Neuronal stem cell (in vitro differentiated cells): Measurements from ENCODE around the gene PNP.
"Not testable (repeated sequence)": the region's sequence is repeated elsewhere in the genome, so short reads cannot be mapped to it uniquely, and the experiment has no call there.

ENCODE experiments used
- DNase-seq: peaks from one replicate; pipeline ENCODE4 v3.0.0-alpha.2; 2013; ENCODE audit warnings: low spot score
- H2AFZ ChIP-seq: one replicate; pipeline ENCODE4 v1.6.1; 2013; ENCODE audit warnings: mild to moderate bottlenecking, low read length, inconsistent platforms
- H2AK5ac ChIP-seq: 2 replicates; pipeline ENCODE4 v1.6.1; 2013; ENCODE audit warnings: low read depth, mild to moderate bottlenecking, inconsistent platforms, low read length, moderate library complexity, mixed read lengths
- H2BK120ac ChIP-seq: 2 replicates; pipeline ENCODE4 v1.6.1; 2013; ENCODE audit warnings: low read depth, mild to moderate bottlenecking, inconsistent platforms, low read length, moderate library complexity, mixed read lengths
- H2BK12ac ChIP-seq: one replicate; pipeline ENCODE4 v1.6.1; 2013; ENCODE audit warnings: low read length, inconsistent platforms
- H2BK15ac ChIP-seq: 2 replicates; pipeline ENCODE4 v1.6.1; 2013; ENCODE audit warnings: mild to moderate bottlenecking, low read length, inconsistent platforms, mixed read lengths
- H2BK5ac ChIP-seq: one replicate; pipeline ENCODE4 v1.6.1; 2013; ENCODE audit warnings: inconsistent platforms, mild to moderate bottlenecking, low read length, moderate library complexity
- H3K14ac ChIP-seq: one replicate; pipeline ENCODE4 v1.6.1; 2013; ENCODE audit warnings: low read length, inconsistent platforms
- H3K18ac ChIP-seq: 2 replicates; pipeline ENCODE4 v1.6.1; 2013; ENCODE audit warnings: low read length, inconsistent platforms
- H3K23ac ChIP-seq: 2 replicates; pipeline ENCODE4 v1.6.1; 2013; ENCODE audit warnings: low read depth, mild to moderate bottlenecking, mixed read lengths, low read length, inconsistent platforms; ENCODE audit not compliant: poor library complexity
- H3K27ac ChIP-seq: replicated peaks from 3 replicates; pipeline ENCODE4 v1.5.1; 2013; ENCODE audit warnings: low read length, inconsistent platforms
- H3K27me3 ChIP-seq, 3 experiments: 2 replicates each; pipeline ENCODE4 v1.6.1; 2013; ENCODE audit warnings: low read length in 3 of 3, mild to moderate bottlenecking in 2 of 3, inconsistent platforms in 1 of 3, low read depth in 1 of 3, mixed read lengths in 1 of 3, moderate library complexity in 1 of 3; ENCODE audit not compliant: control insufficient read depth in 3 of 3, insufficient read depth in 3 of 3
- H3K36me3 ChIP-seq, 2 donors: replicated peaks in 1 of 2; 2 replicates each; pipeline ENCODE4 v1.6.1; 2013; ENCODE audit warnings: low read length in 2 of 2; ENCODE audit not compliant: control insufficient read depth in 2 of 2, insufficient read depth in 2 of 2
- H3K4ac ChIP-seq: 2 replicates; pipeline ENCODE4 v1.6.1; 2013; ENCODE audit warnings: inconsistent platforms, mild to moderate bottlenecking, low read length, moderate library complexity
- H3K4me1 ChIP-seq, 2 donors: 1 replicate in 1 of 2; 2 replicates in 1 of 2; pipeline ENCODE4 v1.6.1; 2013; ENCODE audit warnings: low read length in 2 of 2, low read depth in 1 of 2; ENCODE audit not compliant: control insufficient read depth in 2 of 2, insufficient read depth in 1 of 2
- H3K4me2 ChIP-seq: one replicate; pipeline ENCODE4 v1.6.1; 2013; ENCODE audit warnings: mild to moderate bottlenecking, low read length, inconsistent platforms; ENCODE audit not compliant: insufficient read depth, poor library complexity, severe bottlenecking
- H3K4me3 ChIP-seq, 2 donors: 2 replicates each; pipeline ENCODE4 v1.5.1; 2013; ENCODE audit warnings: low read length in 2 of 2, mild to moderate bottlenecking in 2 of 2, inconsistent platforms in 1 of 2, moderate library complexity in 1 of 2
- H3K79me1 ChIP-seq: one replicate; pipeline ENCODE4 v1.6.1; 2013; ENCODE audit warnings: low read depth, mild to moderate bottlenecking, inconsistent platforms, low read length, moderate library complexity
- H3K9ac ChIP-seq: one replicate; pipeline ENCODE4 v1.6.1; 2013; ENCODE audit warnings: mild to moderate bottlenecking, low read depth, low read length, inconsistent platforms; ENCODE audit not compliant: poor library complexity
- H3K9me3 ChIP-seq, 2 donors: replicated peaks in 1 of 2; 2 replicates each; pipeline versions ENCODE3 to v1.6.1; 2013; ENCODE audit warnings: low read length in 2 of 2, mild to moderate bottlenecking in 2 of 2, inconsistent platforms in 1 of 2, low read depth in 1 of 2, mixed read lengths in 1 of 2, moderate library complexity in 1 of 2; ENCODE audit not compliant: control insufficient read depth in 2 of 2, insufficient read depth in 1 of 2
- H4K8ac ChIP-seq: one replicate; pipeline ENCODE4 v1.6.1; 2013; ENCODE audit warnings: low read depth, mild to moderate bottlenecking, inconsistent platforms, low read length, moderate library complexity
- H4K91ac ChIP-seq: one replicate; pipeline ENCODE4 v1.6.1; 2013; ENCODE audit warnings: low read length, low read depth, mild to moderate bottlenecking, inconsistent platforms; ENCODE audit not compliant: poor library complexity
- WGBS, 2 donors: extraction: QIAGEN DNeasy Blood & Tissue Kit; methylation state at CpG; one replicate each; pipeline ENCODE4 v1.1.7; 2013; ENCODE audit warnings: missing lambda C conversion rate in 2 of 2, mixed read lengths in 1 of 2; ENCODE audit not compliant: insufficient read length in 2 of 2, insufficient replicate concordance in 1 of 2; ENCODE audit errors: extremely low coverage in 2 of 2; 5-methylcytosine and 5-hydroxymethylcytosine counted together

PNP gene

GRCh38 chr14:20441461-20441860 lies 27.7 kb upstream of the PNP start:
- Histone ChIP-seq H4K8ac (no peak overlapping the region), H2AK5ac (no peak overlapping the region), H2BK5ac (no peak overlapping the region), H2BK12ac (no peak overlapping the region), H3K4me3 (no peak overlapping the region), H2BK15ac (no peak overlapping the region), H3K9ac (no peak overlapping the region), H3K4me1 (no peaks in the 10 kb centered on the region), H2BK120ac (no peak overlapping the region), H3K4me2 (no peak overlapping the region), H3K9me3 (no peaks in the 10 kb centered on the region), H3K14ac (no peak overlapping the region), H3K79me1 (no peaks in the 10 kb centered on the region), H3K36me3 (peaks cover 7 to 23% of the 10 kb centered on the region in 2 donors), H3K4ac (no peak overlapping the region), H2AFZ (no peak overlapping the region), H3K27me3 (peaks cover 0 to 17% (median 0%) of the 10 kb centered on the region in 3 experiments), H3K27ac (no peak overlapping the region), H3K18ac (no peak overlapping the region), H4K91ac (no peak overlapping the region), H3K23ac (no peak overlapping the region)
- WGBS, 2 donors: no CpG with 5 or more reads among the region's 2 CpGs
- DNase-seq: no peak

- not testable (repeated sequence) for H3K9me3 ChIP-seq, H3K4me2 ChIP-seq, H3K14ac ChIP-seq, H3K18ac ChIP-seq, H3K27ac ChIP-seq, H3K4me1 ChIP-seq, H3K27me3 ChIP-seq, H3K9ac ChIP-seq, H3K4me3 ChIP-seq, H4K8ac ChIP-seq, DNase-seq, H2BK5ac ChIP-seq, H2BK12ac ChIP-seq, H2BK120ac ChIP-seq, H2AK5ac ChIP-seq, H2BK15ac ChIP-seq, H3K4ac ChIP-seq, H3K23ac ChIP-seq, H3K79me1 ChIP-seq, H4K91ac ChIP-seq, H2AFZ ChIP-seq
- H3K36me3 ChIP-seq: peaks cover 25 to 45% of the 10 kb centered on the region in 2 donors
- no CpG with 5 or more reads among the region's 4 CpGs for WGBS, 2 donors
Measured at GRCh38 chr14:20443650-20444049, 25.6 kb upstream of the PNP start.

DNA sequence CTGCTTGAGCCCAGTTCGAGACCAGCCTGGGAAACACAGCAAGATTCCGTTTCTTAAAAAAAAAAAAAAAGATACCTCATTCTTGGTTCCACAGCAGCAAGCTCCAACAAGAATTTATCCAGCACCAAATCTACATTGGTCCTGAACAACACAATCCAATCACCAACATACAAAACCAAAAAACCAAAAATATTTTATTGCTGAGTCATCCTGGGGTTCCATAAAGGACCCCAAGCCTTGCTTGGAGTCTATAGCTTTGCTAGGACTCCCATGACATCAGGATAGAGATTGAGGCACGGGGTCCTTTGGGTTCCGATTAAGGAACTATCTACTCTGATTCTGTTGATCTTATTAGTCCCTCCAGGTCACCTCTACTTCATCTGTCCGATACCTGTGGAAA lies 22.3 kb upstream of the PNP start:
- Histone ChIP-seq H3K14ac (no peak overlapping the region), H3K79me1 (no peaks in the 10 kb centered on the region), H3K4me2 (no peak overlapping the region), H2BK120ac (no peak overlapping the region), H4K8ac (no peak overlapping the region), H3K18ac (no peak overlapping the region), H3K4me3 (no peak overlapping the region), H3K9ac (no peak overlapping the region), H3K4me1 (no peaks in the 10 kb centered on the region), H3K27ac (no peak overlapping the region), H3K4ac (no peak overlapping the region), H2BK15ac (no peak overlapping the region), H2BK12ac (no peak overlapping the region), H2AK5ac (no peak overlapping the region), H3K27me3 (no peaks in the 10 kb centered on the region), H3K9me3 (no peaks in the 10 kb centered on the region), H3K23ac (no peak overlapping the region), H2BK5ac (no peak overlapping the region), H4K91ac (no peak overlapping the region), H2AFZ (no peak overlapping the region), H3K36me3 (peaks cover 39 to 77% of the 10 kb centered on the region in 2 donors)
- no peak for DNase-seq
- no CpG with 5 or more reads among the region's 5 CpGs for WGBS, 2 donors

- H2AFZ ChIP-seq, H2BK5ac ChIP-seq, H4K91ac ChIP-seq, H3K4ac ChIP-seq, H3K14ac ChIP-seq, DNase-seq, H2BK120ac ChIP-seq, H2BK15ac ChIP-seq, H2BK12ac ChIP-seq, H3K9ac ChIP-seq, H3K4me2 ChIP-seq, H3K27me3 ChIP-seq, H2AK5ac ChIP-seq, H3K18ac ChIP-seq, H4K8ac ChIP-seq, H3K4me1 ChIP-seq, H3K9me3 ChIP-seq, H3K27ac ChIP-seq, H3K23ac ChIP-seq, H3K79me1 ChIP-seq, H3K4me3 ChIP-seq: not testable (repeated sequence)
- peaks cover 38 to 72% of the 10 kb centered on the region in 2 donors for H3K36me3 ChIP-seq
- WGBS, 2 donors: no CpG with 5 or more reads among the region's 8 CpGs
Measured at GRCh38 chr14:20452831-20453230, 16.4 kb upstream of the PNP start.
